ENCODE measurements around the gene HEXA. TPM values are rescaled to one million over a fixed set of nuclear protein-coding genes. Genes with fewer than 3 reads are reported as not detected.
"Not testable (repeated sequence)": the region's sequence is repeated elsewhere in the genome, so short reads cannot be mapped to it uniquely, and the experiment has no call there.

Gene HEXA
- total RNA-seq, 1 donor from 2014 or later, result 81.6 TPM

DNA sequence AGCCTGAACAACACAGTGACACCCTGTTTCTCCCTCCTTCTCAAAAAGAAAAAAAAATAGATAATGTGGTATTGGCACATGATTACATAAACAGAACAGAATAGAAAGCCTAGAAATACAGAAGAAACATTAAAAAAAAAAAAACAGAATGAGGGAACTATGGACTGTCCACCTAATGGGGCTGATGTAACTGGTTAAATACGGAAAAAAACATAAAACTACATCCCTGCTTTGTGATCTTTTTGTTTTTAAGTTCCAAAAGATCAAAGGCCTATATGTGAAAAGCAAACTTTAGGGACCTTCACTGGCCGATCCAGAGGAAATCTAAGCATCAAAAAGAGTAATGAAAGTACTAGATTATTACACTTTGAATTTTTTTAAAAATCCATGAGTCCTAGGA lies 39.5 kb upstream of the HEXA start:
- no peaks in the 10 kb centered on the region for H3K27me3 Mint-ChIP-seq (ENCODE audit: unreplicated experiment)
- peaks cover 1% of the 10 kb centered on the region for H3K9me3 Mint-ChIP-seq (ENCODE audit: unreplicated experiment)
- H3K36me3 Mint-ChIP-seq (ENCODE audit: unreplicated experiment), result no peaks in the 10 kb centered on the region
- H3K4me3 Mint-ChIP-seq (ENCODE audit: unreplicated experiment), result no peak overlapping the region
- no peak overlapping the region for H3K27ac Mint-ChIP-seq (ENCODE audit: unreplicated experiment)
- no peak for DNase-seq
- no peaks in the 10 kb centered on the region for H3K4me1 Mint-ChIP-seq (ENCODE audit: low read depth, unreplicated experiment)
- TF ChIP-seq, protein P1, sequence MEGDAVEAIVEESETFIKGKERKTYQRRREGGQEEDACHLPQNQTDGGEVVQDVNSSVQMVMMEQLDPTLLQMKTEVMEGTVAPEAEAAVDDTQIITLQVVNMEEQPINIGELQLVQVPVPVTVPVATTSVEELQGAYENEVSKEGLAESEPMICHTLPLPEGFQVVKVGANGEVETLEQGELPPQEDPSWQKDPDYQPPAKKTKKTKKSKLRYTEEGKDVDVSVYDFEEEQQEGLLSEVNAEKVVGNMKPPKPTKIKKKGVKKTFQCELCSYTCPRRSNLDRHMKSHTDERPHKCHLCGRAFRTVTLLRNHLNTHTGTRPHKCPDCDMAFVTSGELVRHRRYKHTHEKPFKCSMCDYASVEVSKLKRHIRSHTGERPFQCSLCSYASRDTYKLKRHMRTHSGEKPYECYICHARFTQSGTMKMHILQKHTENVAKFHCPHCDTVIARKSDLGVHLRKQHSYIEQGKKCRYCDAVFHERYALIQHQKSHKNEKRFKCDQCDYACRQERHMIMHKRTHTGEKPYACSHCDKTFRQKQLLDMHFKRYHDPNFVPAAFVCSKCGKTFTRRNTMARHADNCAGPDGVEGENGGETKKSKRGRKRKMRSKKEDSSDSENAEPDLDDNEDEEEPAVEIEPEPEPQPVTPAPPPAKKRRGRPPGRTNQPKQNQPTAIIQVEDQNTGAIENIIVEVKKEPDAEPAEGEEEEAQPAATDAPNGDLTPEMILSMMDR (IDR thresholded peaks at IDR 0.05; ENCODE audit: partially characterized antibody, unreplicated experiment), result no peak

DNA sequence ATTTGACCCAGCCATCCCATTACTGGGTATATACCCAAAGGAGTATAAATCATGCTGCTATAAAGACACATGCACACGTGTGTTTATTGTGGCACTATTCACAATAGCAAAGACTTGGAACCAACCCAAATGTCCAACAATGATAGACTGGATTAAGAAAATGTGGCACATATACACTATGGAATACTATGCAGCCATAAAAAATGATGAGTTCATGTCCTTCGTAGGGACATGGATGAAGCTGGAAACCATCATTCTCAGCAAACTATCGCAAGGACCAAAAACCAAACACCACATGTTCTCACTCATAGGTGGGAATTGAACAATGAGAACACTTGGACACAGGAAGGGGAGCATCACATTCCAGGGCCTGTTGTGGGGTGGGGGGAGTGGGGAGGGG lies 37.5 kb upstream of the HEXA start:
- H3K27ac Mint-ChIP-seq (ENCODE audit: unreplicated experiment); DNase-seq; H3K4me3 Mint-ChIP-seq (ENCODE audit: unreplicated experiment); H3K27me3 Mint-ChIP-seq (ENCODE audit: unreplicated experiment); H3K36me3 Mint-ChIP-seq (ENCODE audit: unreplicated experiment); H3K9me3 Mint-ChIP-seq (ENCODE audit: unreplicated experiment); H3K4me1 Mint-ChIP-seq (ENCODE audit: low read depth, unreplicated experiment): not testable (repeated sequence)

DNA sequence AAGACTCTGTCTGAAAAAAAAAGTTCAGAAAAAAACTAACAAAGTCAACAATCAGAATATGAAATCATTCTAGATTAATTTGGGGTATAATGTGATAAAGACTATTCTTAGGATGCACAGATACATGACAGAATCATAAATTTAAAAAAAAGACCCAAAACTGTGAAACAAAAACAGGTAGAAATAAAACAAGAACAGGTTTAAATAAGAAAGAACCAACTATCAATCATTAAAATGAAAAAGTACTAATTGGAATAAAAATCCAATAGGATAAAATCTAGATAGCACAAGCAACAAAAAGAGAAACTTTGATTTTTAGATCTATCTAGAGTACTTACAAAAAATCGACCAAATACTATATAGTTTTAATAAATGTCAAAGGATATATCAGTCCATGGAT lies 35.7 kb upstream of the HEXA start:
- Mint-ChIP-seq H3K27ac (ENCODE audit: unreplicated experiment) (no peak overlapping the region), H3K27me3 (ENCODE audit: unreplicated experiment) (peaks cover 6% of the 10 kb centered on the region), H3K36me3 (ENCODE audit: unreplicated experiment) (no peaks in the 10 kb centered on the region), H3K9me3 (ENCODE audit: unreplicated experiment) (peaks cover 1% of the 10 kb centered on the region), H3K4me1 (ENCODE audit: low read depth, unreplicated experiment) (no peaks in the 10 kb centered on the region), H3K4me3 (ENCODE audit: unreplicated experiment) (no peak overlapping the region)
- DNase-seq, result no peak
- TF ChIP-seq, protein P1 (IDR thresholded peaks at IDR 0.05; ENCODE audit: partially characterized antibody, unreplicated experiment), result no peak

DNA sequence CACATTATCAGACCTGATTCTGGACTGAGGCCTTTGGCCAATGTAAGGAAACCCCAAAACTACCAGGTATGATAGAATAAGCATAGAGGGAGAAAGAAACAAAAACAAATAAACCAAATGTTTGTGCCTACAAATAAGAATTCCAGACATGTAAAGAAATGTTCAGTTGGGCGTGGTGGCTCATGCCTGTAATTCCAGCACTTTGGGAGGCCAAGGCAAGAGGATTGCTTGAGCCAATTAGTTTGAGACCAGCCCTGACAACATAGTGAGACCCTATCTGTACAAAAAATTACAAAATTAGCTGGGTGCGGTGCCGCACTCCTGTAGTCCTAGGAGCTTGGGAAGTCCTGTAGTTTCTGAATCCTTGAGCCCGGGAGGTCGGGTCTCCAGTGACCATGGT lies 35.3 kb upstream of the HEXA start:
- Mint-ChIP-seq H3K9me3 (ENCODE audit: unreplicated experiment) (peaks cover 1% of the 10 kb centered on the region), H3K27me3 (ENCODE audit: unreplicated experiment) (peaks cover 6% of the 10 kb centered on the region), H3K4me3 (ENCODE audit: unreplicated experiment) (no peak overlapping the region), H3K4me1 (ENCODE audit: low read depth, unreplicated experiment) (no peaks in the 10 kb centered on the region), H3K36me3 (ENCODE audit: unreplicated experiment) (no peaks in the 10 kb centered on the region), H3K27ac (ENCODE audit: unreplicated experiment) (no peak overlapping the region)
- no peak for DNase-seq
- TF ChIP-seq, protein P1 (IDR thresholded peaks at IDR 0.05; ENCODE audit: partially characterized antibody, unreplicated experiment), result no peak

DNA sequence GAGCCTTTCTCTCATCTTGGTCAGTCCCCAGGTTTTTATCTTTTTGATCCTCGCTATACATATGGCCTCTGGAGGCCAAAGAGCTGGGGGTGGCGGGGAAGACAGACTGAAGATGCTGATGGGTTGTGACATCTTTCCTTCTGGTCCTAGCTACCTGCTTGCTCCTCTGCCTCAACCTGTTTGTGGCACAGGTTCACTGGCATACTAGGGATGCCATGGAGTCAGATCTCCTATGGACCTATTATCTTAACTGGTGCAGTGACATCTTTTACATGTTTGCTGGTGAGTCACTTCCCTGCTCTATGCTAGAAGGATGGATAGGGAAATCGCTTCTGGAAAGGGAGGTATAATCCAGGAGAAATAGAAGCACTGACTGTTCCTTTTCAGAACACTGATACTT lies 31.1 kb upstream of the HEXA start:
- no peaks in the 10 kb centered on the region for H3K4me1 Mint-ChIP-seq (ENCODE audit: low read depth, unreplicated experiment)
- H3K27ac Mint-ChIP-seq (ENCODE audit: unreplicated experiment), result no peak overlapping the region
- TF ChIP-seq, protein P1 (IDR thresholded peaks at IDR 0.05; ENCODE audit: partially characterized antibody, unreplicated experiment), result no peak
- peaks cover 6% of the 10 kb centered on the region for H3K27me3 Mint-ChIP-seq (ENCODE audit: unreplicated experiment)
- no peak overlapping the region for H3K4me3 Mint-ChIP-seq (ENCODE audit: unreplicated experiment)
- no peaks in the 10 kb centered on the region for H3K9me3 Mint-ChIP-seq (ENCODE audit: unreplicated experiment)
- no peak for DNase-seq
- H3K36me3 Mint-ChIP-seq (ENCODE audit: unreplicated experiment), result no peaks in the 10 kb centered on the region

DNA sequence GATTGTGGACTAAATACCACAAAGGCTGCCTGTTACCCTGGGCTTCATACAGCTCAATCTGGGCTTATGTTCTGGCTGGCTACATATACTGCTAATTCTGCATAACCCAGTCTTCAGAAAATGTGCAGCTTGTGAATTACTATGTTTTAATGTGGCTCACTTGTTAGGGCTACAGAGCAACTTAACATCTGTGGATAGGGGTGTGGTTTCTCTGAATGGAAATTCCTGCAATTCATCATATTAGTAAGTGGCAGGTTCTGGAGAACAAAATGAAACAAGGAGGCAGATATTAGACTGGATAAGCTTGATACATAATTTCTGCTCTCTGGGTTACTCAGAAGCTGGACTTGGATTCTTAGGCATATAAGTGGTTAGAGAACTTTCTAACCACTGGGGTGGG lies 29.0 kb upstream of the HEXA start:
- no peaks in the 10 kb centered on the region for H3K4me1 Mint-ChIP-seq (ENCODE audit: low read depth, unreplicated experiment)
- H3K36me3 Mint-ChIP-seq (ENCODE audit: unreplicated experiment), result no peaks in the 10 kb centered on the region
- no peak for DNase-seq
- TF ChIP-seq, protein P1 (IDR thresholded peaks at IDR 0.05; ENCODE audit: partially characterized antibody, unreplicated experiment), result no peak
- H3K9me3 Mint-ChIP-seq (ENCODE audit: unreplicated experiment), result no peaks in the 10 kb centered on the region
- no peak overlapping the region for H3K27ac Mint-ChIP-seq (ENCODE audit: unreplicated experiment)
- no peak overlapping the region for H3K4me3 Mint-ChIP-seq (ENCODE audit: unreplicated experiment)
- peaks cover 6% of the 10 kb centered on the region for H3K27me3 Mint-ChIP-seq (ENCODE audit: unreplicated experiment)

Data from glutamatergic neuron (in vitro differentiated cells).